ENCODE results near the gene FGF14. TPM values are rescaled to one million over a fixed set of nuclear protein-coding genes. Genes with fewer than 3 reads are reported as not detected.
A peak's percentile ranks its signal among the peaks of the same experiment; 100 is the strongest.

The FGF14 gene
- total RNA-seq, 1 donor from 2014 or later: not detected

- H3K27me3 ChIP-seq (ENCODE audit: control insufficient read depth, insufficient read depth, low read length): no peaks in the 10 kb centered on the region
- no peak overlapping the region for H3K4me3 ChIP-seq (ENCODE audit: low read depth, low read length)
- no peak for DNase-seq (ENCODE audit: low read depth)
- no peaks in the 10 kb centered on the region for H3K36me3 ChIP-seq (ENCODE audit: control insufficient read depth, insufficient read depth, low read length)
- TF ChIP-seq, protein P1, sequence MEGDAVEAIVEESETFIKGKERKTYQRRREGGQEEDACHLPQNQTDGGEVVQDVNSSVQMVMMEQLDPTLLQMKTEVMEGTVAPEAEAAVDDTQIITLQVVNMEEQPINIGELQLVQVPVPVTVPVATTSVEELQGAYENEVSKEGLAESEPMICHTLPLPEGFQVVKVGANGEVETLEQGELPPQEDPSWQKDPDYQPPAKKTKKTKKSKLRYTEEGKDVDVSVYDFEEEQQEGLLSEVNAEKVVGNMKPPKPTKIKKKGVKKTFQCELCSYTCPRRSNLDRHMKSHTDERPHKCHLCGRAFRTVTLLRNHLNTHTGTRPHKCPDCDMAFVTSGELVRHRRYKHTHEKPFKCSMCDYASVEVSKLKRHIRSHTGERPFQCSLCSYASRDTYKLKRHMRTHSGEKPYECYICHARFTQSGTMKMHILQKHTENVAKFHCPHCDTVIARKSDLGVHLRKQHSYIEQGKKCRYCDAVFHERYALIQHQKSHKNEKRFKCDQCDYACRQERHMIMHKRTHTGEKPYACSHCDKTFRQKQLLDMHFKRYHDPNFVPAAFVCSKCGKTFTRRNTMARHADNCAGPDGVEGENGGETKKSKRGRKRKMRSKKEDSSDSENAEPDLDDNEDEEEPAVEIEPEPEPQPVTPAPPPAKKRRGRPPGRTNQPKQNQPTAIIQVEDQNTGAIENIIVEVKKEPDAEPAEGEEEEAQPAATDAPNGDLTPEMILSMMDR (IDR thresholded peaks at IDR 0.05; ENCODE audit: insufficient read depth, low read length, poor library complexity, severe bottlenecking): no peak
These were observed 373.6 kb downstream of the FGF14 start for GRCh38 chr13:102028206-102028605.

- Histone ChIP-seq H3K4me3 (ENCODE audit: low read depth, low read length) (no peak overlapping the region), H3K27me3 (ENCODE audit: control insufficient read depth, insufficient read depth, low read length) (no peaks in the 10 kb centered on the region), H3K36me3 (ENCODE audit: control insufficient read depth, insufficient read depth, low read length) (no peaks in the 10 kb centered on the region)
- TF ChIP-seq, protein P1 (IDR thresholded peaks at IDR 0.05; ENCODE audit: insufficient read depth, low read length, poor library complexity, severe bottlenecking): no peak
- no peak for DNase-seq (ENCODE audit: low read depth)
These were observed 380.1 kb downstream of the FGF14 start for GRCh38 chr13:102021777-102022176.

DNA sequence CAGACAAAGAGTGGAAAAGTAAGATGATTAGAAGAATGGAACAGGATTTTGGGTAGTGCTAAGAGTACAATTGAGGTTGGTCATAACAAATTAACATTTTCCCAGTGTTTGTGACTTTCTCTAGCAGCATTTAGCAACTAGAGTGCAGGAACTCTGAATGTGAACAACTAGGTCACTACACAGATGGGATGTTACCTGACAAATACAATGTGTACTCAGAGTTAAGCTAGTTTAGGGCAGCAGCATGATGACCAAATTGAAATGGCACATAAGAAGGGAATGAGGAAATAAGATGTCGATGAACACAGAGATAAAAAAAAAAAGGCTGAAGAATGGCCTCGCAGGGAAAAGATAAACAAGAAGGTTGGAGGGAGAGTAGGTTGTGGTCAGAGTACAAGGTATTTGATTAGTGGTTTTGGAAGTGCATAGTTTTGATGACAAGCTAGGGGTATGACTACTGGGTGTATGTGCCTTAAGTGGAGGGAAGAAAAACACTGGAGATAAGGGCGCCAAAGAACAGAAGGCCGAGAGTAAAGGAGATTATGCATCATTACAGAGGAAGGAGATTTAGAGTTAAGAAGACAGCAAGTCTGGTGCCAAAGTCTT lies 381.1 kb downstream of the FGF14 start:
- H3K27me3 ChIP-seq (ENCODE audit: control insufficient read depth, insufficient read depth, low read length): no peaks in the 10 kb centered on the region
- TF ChIP-seq, protein P1 (IDR thresholded peaks at IDR 0.05; ENCODE audit: insufficient read depth, low read length, poor library complexity, severe bottlenecking): no peak
- H3K36me3 ChIP-seq (ENCODE audit: control insufficient read depth, insufficient read depth, low read length): no peaks in the 10 kb centered on the region
- no peak overlapping the region for H3K4me3 ChIP-seq (ENCODE audit: low read depth, low read length)
- peak; percentile 89 for DNase-seq (ENCODE audit: low read depth)

GRCh38 chr13:102018716-102019115 lies 383.1 kb downstream of the FGF14 start:
- TF ChIP-seq, protein P1 (IDR thresholded peaks at IDR 0.05; ENCODE audit: insufficient read depth, low read length, poor library complexity, severe bottlenecking): no peak
- no peaks in the 10 kb centered on the region for H3K27me3 ChIP-seq (ENCODE audit: control insufficient read depth, insufficient read depth, low read length)
- no peak for DNase-seq (ENCODE audit: low read depth)
- H3K4me3 ChIP-seq (ENCODE audit: low read depth, low read length): no peak overlapping the region
- H3K36me3 ChIP-seq (ENCODE audit: control insufficient read depth, insufficient read depth, low read length): no peaks in the 10 kb centered on the region

GRCh38 chr13:102017248-102017647 lies 384.6 kb downstream of the FGF14 start:
- Histone ChIP-seq H3K27me3 (ENCODE audit: control insufficient read depth, insufficient read depth, low read length) (no peaks in the 10 kb centered on the region), H3K4me3 (ENCODE audit: low read depth, low read length) (no peak overlapping the region), H3K36me3 (ENCODE audit: control insufficient read depth, insufficient read depth, low read length) (no peaks in the 10 kb centered on the region)
- TF ChIP-seq, protein P1 (IDR thresholded peaks at IDR 0.05; ENCODE audit: insufficient read depth, low read length, poor library complexity, severe bottlenecking): no peak
- no peak for DNase-seq (ENCODE audit: low read depth)
